Brain microvascular endothelial cell (primary cell): Measurements from ENCODE around the gene CCL27.
A peak's percentile ranks its signal among the peaks of the same experiment; 100 is the strongest.

Experiments
- DNase-seq: peaks from one replicate; pipeline ENCODE4 v3.0.0-alpha.2; 2020
- H3K27ac ChIP-seq: fragments of 250-450 bp; sonication (Bioruptor Pico); 2 replicates; pipeline ENCODE4 v1.5.1; 2020; ENCODE audit warnings: mild to moderate bottlenecking, moderate library complexity
- H3K27me3 ChIP-seq: fragments of 250-450 bp; sonication (Bioruptor Pico); replicated peaks from 2 replicates; pipeline ENCODE4 v1.5.1; 2020; ENCODE audit warnings: mild to moderate bottlenecking
- H3K36me3 ChIP-seq: fragments of 250-450 bp; sonication (Bioruptor Pico); replicated peaks from 2 replicates; pipeline ENCODE4 v1.5.1; 2020; ENCODE audit warnings: mild to moderate bottlenecking
- H3K4me3 ChIP-seq: 2 replicates; pipeline ENCODE4 v1.5.1; 2011; ENCODE audit warnings: low read depth, mild to moderate bottlenecking, control low read depth, low read length, moderate library complexity
- CTCF ChIP-seq: IDR thresholded peaks from 2 replicates; pipeline ENCODE4 v1.5.1; 2011; ENCODE audit warnings: low read depth, mild to moderate bottlenecking, moderate library complexity, low read length, control low read depth, inconsistent platforms; ENCODE audit errors: missing control alignments
- in situ Hi-C: cut with HindIII; loops from 2 replicates; pipeline ENCODE4 v1.10.0; 2017; ENCODE audit warnings: low sequenced_read_pairs, low pct_ligation_motif_present

Gene CCL27

GRCh38 chr9:34701769-34702736, 39.6 kb upstream of the CCL27 start:
- peak; percentile 100 for TF ChIP-seq CTCF
- DNase-seq = peak; percentile 80
- Histone ChIP-seq H3K4me3 (peak overlapping the region; percentile 61), H3K27ac (no peak overlapping the region), H3K27me3 (no peaks in the 10 kb centered on the region), H3K36me3 (no peaks in the 10 kb centered on the region)
- in situ Hi-C loops = no loop called here

- no peaks in the 10 kb centered on the region for H3K27me3 ChIP-seq
- H3K36me3 ChIP-seq = no peaks in the 10 kb centered on the region
- DNase-seq = peak; percentile 43
- no peak overlapping the region for H3K27ac ChIP-seq
- TF ChIP-seq CTCF = peak; percentile 88
- in situ Hi-C loops = no loop called here
- peak overlapping the region; percentile 61 for H3K4me3 ChIP-seq
These were observed 38.7 kb upstream of the CCL27 start for GRCh38 chr9:34701023-34701768.

GRCh38 chr9:34694811-34695210, 32.4 kb upstream of the CCL27 start:
- H3K36me3 ChIP-seq = no peaks in the 10 kb centered on the region
- no peaks in the 10 kb centered on the region for H3K27me3 ChIP-seq
- H3K27ac ChIP-seq = no peak overlapping the region
- no peak overlapping the region for H3K4me3 ChIP-seq
- in situ Hi-C loops = no loop called here
- DNase-seq = no peak
- TF ChIP-seq CTCF = no peak

- Histone ChIP-seq H3K27ac (no peak overlapping the region), H3K36me3 (no peaks in the 10 kb centered on the region), H3K4me3 (no peak overlapping the region), H3K27me3 (no peaks in the 10 kb centered on the region)
- DNase-seq = no peak
- in situ Hi-C loops = no loop called here
- TF ChIP-seq CTCF = no peak
These were observed 31.1 kb upstream of the CCL27 start for GRCh38 chr9:34693560-34693959.

- Histone ChIP-seq H3K36me3 (no peaks in the 10 kb centered on the region), H3K27ac (no peak overlapping the region), H3K4me3 (no peak overlapping the region), H3K27me3 (no peaks in the 10 kb centered on the region)
- in situ Hi-C loops = no loop called here
- no peak for DNase-seq
- no peak for TF ChIP-seq CTCF
These were observed 29.5 kb upstream of the CCL27 start for GRCh38 chr9:34691936-34692315.
